ENCODE measurements around the gene ARID1B.

DNA sequence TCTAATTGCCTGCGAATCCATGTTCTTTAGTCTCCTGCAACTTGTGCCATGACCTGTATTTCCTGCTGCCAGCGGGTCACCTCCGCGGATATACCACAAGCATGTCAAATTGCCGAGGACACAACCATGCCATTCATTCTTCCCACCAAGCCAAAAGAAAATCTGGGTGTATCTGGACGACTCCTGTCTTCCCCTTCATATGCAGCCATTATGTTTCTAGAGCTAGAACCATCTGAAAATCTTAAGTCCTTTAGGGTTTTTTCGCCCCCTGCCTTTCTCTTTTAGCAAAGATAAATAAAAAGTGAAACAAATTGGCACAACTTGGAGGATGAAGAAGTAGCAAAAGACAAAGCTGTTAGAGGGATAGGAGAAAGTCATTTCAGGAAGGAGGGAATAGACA lies 242.6 kb downstream of the ARID1B start:
- TF ChIP-seq, protein P1, sequence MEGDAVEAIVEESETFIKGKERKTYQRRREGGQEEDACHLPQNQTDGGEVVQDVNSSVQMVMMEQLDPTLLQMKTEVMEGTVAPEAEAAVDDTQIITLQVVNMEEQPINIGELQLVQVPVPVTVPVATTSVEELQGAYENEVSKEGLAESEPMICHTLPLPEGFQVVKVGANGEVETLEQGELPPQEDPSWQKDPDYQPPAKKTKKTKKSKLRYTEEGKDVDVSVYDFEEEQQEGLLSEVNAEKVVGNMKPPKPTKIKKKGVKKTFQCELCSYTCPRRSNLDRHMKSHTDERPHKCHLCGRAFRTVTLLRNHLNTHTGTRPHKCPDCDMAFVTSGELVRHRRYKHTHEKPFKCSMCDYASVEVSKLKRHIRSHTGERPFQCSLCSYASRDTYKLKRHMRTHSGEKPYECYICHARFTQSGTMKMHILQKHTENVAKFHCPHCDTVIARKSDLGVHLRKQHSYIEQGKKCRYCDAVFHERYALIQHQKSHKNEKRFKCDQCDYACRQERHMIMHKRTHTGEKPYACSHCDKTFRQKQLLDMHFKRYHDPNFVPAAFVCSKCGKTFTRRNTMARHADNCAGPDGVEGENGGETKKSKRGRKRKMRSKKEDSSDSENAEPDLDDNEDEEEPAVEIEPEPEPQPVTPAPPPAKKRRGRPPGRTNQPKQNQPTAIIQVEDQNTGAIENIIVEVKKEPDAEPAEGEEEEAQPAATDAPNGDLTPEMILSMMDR (IDR thresholded peaks at IDR 0.05) = no peak
- TF ChIP-seq EZH2 (IDR thresholded peaks at IDR 0.05) = no peak
- no peak for TF ChIP-seq EZH2phosphoT487 (IDR thresholded peaks at IDR 0.05)

All from neural progenitor cell (in vitro differentiated cells).